Endothelial cell of umbilical vein (primary cell): ENCODE measurements around the gene SEMA4D. TPM values are rescaled to one million over a fixed set of nuclear protein-coding genes. Genes with fewer than 3 reads are reported as not detected.

ENCODE experiments used
- BruUV-seq: library from RNA; stranded (reverse); fragments of 400-500 nt; replicated peaks from 2 replicates; lab custom pipeline; 2021; lab: Mats Ljungman, UMichigan
- CTCF ChIA-PET: fragments of 300-600, 350-600 bp; sonication (Branson Sonifier 250); formaldehyde crosslinking; loops from one replicate; lab custom pipeline; 2021; ENCODE audit warnings: antibody characterized with exemption, inconsistent platforms; lab: Charles Lee
- POLR2A ChIA-PET: fragments of 300-600, 350-600 bp; sonication (Branson Sonifier 250); formaldehyde crosslinking; loops from one replicate; lab custom pipeline; 2021; ENCODE audit warnings: antibody characterized with exemption, inconsistent platforms; lab: Charles Lee
- DNase-seq: peaks from one replicate; pipeline ENCODE4 v3.0.0-alpha.2; 2011; ENCODE audit warnings: low read depth, low spot score
- FAIRE-seq: peaks from 2 replicates; lab custom pipeline; 2011; peaks lifted over from hg19 to GRCh38; lab: Jason Lieb, UNC
- H2AFZ ChIP-seq: 2 replicates; pipeline ENCODE4 v1.6.0; 2012; ENCODE audit warnings: low read depth, low read length, control low read depth, inconsistent platforms
- H3K27ac ChIP-seq: 2 replicates; pipeline ENCODE4 v1.5.1; 2011; ENCODE audit warnings: low read depth, mild to moderate bottlenecking, control low read depth, low read length, moderate library complexity; ENCODE audit not compliant: insufficient read depth
- H3K27me3 ChIP-seq, 2 experiments: 2 replicates each; pipeline versions ENCODE4 v1.6.0 to v1.6.1; 2011; ENCODE audit warnings: low read length in 2 of 2, mixed read lengths in 1 of 2; ENCODE audit not compliant: control insufficient read depth in 2 of 2, insufficient read depth in 2 of 2
- H3K36me3 ChIP-seq, 2 experiments: 2 replicates in 1 of 2; 3 replicates in 1 of 2; pipeline ENCODE4 v1.5.1; 2011; ENCODE audit warnings: low read length in 2 of 2, mild to moderate bottlenecking in 1 of 2, moderate library complexity in 1 of 2; ENCODE audit not compliant: control insufficient read depth in 2 of 2, insufficient read depth in 2 of 2; ENCODE audit errors: extremely low read depth in 1 of 2
- H3K4me1 ChIP-seq: 3 replicates; pipeline ENCODE4 v1.5.1; 2011; ENCODE audit warnings: mild to moderate bottlenecking, low read length; ENCODE audit not compliant: control insufficient read depth, insufficient read depth; ENCODE audit errors: extremely low read depth
- H3K4me2 ChIP-seq: 2 replicates; pipeline ENCODE4 v1.6.1; 2011; ENCODE audit warnings: low read length, control low read depth, mixed read lengths; ENCODE audit not compliant: insufficient read depth
- H3K4me3 ChIP-seq, 3 experiments: fragments of 200-600 bp in 1 of 3; sonication (generic), shearing (Covaris generic) in 1 of 3; replicated peaks in 1 of 3; 2 replicates each; pipeline ENCODE4 v1.5.1; 2011 to 2016; ENCODE audit warnings: control low read depth in 3 of 3, low read length in 3 of 3, mild to moderate bottlenecking in 2 of 3, inconsistent platforms in 1 of 3, low read depth in 1 of 3, moderate library complexity in 1 of 3; ENCODE audit not compliant: insufficient read depth in 1 of 3
- H3K79me2 ChIP-seq: 2 replicates; pipeline ENCODE4 v1.6.0; 2012; ENCODE audit warnings: low read length, inconsistent platforms; ENCODE audit not compliant: control insufficient read depth, insufficient read depth
- H3K9ac ChIP-seq: replicated peaks from 2 replicates; pipeline ENCODE3; 2011; ENCODE audit warnings: low read length, control low read depth; ENCODE audit not compliant: insufficient read depth; ENCODE audit errors: extremely low read depth
- H3K9me1 ChIP-seq: replicated peaks from 3 replicates; pipeline ENCODE4 v1.6.0; 2011; ENCODE audit warnings: mild to moderate bottlenecking, low read length; ENCODE audit not compliant: control insufficient read depth, insufficient read depth; ENCODE audit errors: extremely low read depth
- H3K9me3 ChIP-seq: replicated peaks from 2 replicates; pipeline ENCODE4 v1.5.1; 2012; ENCODE audit warnings: low read length, inconsistent platforms; ENCODE audit not compliant: control insufficient read depth, insufficient read depth
- H4K20me1 ChIP-seq: replicated peaks from 2 replicates; pipeline ENCODE3; 2011; ENCODE audit warnings: mild to moderate bottlenecking, low read length; ENCODE audit not compliant: control insufficient read depth, insufficient read depth; ENCODE audit errors: extremely low read depth
- CTCF ChIP-seq, 2 donors: IDR thresholded peaks; 1 replicate in 1 of 2; 2 replicates in 1 of 2; pipeline ENCODE4 v1.5.1; 2011; ENCODE audit warnings: low read length in 2 of 2, mild to moderate bottlenecking in 2 of 2, moderate library complexity in 2 of 2, control low read depth in 1 of 2, inconsistent platforms in 1 of 2, low read depth in 1 of 2; ENCODE audit not compliant: insufficient read depth in 1 of 2; ENCODE audit errors: extremely low read depth in 1 of 2
- EZH2 ChIP-seq: IDR thresholded peaks from 2 replicates; pipeline ENCODE4 v1.6.1; 2012; ENCODE audit warnings: borderline replicate concordance, low read depth, mild to moderate bottlenecking, moderate library complexity, low read length, inconsistent platforms; ENCODE audit not compliant: severe bottlenecking
- FOS ChIP-seq: IDR thresholded peaks from 2 replicates; pipeline ENCODE4 v1.6.1; 2011; ENCODE audit warnings: mild to moderate bottlenecking, low read length, moderate library complexity, borderline replicate concordance; ENCODE audit not compliant: insufficient read depth
- GATA2 ChIP-seq: IDR thresholded peaks from 2 replicates; pipeline ENCODE4 v1.7.0; 2011; ENCODE audit warnings: low read depth, mild to moderate bottlenecking, moderate library complexity, mixed read lengths, low read length; ENCODE audit not compliant: insufficient read length, insufficient read depth
- JUN ChIP-seq: IDR thresholded peaks from 2 replicates; pipeline ENCODE4 v1.6.1; 2011; ENCODE audit warnings: borderline replicate concordance, low read depth; ENCODE audit not compliant: insufficient read length, insufficient read depth
- MAX ChIP-seq: IDR thresholded peaks from 2 replicates; pipeline ENCODE4 v1.6.1; 2011; ENCODE audit not compliant: insufficient read depth, insufficient read length
- MYC ChIP-seq: IDR thresholded peaks from one replicate; pipeline ENCODE4 v1.6.1; 2011; ENCODE audit warnings: mild to moderate bottlenecking, low read depth, low read length
- POLR2A ChIP-seq: IDR thresholded peaks from 2 replicates; pipeline ENCODE4 v1.6.1; 2012; ENCODE audit warnings: low read depth, mild to moderate bottlenecking, control low read depth, low read length
- POLR2AphosphoS5 ChIP-seq: IDR thresholded peaks from 2 replicates; pipeline ENCODE4 v1.6.1; 2012; ENCODE audit warnings: low read depth, mild to moderate bottlenecking, control low read depth, low read length, moderate library complexity; ENCODE audit not compliant: insufficient read depth
- dilution Hi-C: fragments of 300-500 bp; cut with MboI; formaldehyde crosslinking; loops from one replicate; pipeline ENCODE4 v1.15.0; 2019; ENCODE audit warnings: low sequenced_read_pairs; ENCODE audit not compliant: extremely low pct_ligation_motif_present
- intact Hi-C: fragments of 100-400 bp; cut with micrococcal nuclease; formaldehyde crosslinking; loops from one replicate; pipeline ENCODE4 v1.10.0; 2022
- polyA plus RNA-seq, 4 experiments: library from polyadenylated mRNA; depleted of rRNA in 3 of 4; stranded (reverse) in 3 of 4; unstranded in 1 of 4; fragments of >200 nt; gene quantifications; 2 replicates each; pipeline versions ENCODE4 v1.2.1 to v1.2.3, GENCODE V29; 2011 to 2012; ENCODE audit warnings: missing spikeins in 1 of 4
- total RNA-seq: library from RNA; stranded (reverse); gene quantifications from 2 replicates; pipeline ENCODE4 v1.2.3, GENCODE V29; 2021

SEMA4D gene
- total and polyA plus RNA-seq, 2 donors (not counting 3 experiments of a cell fraction or from before 2014, with no cell fraction given), result 3.9 to 15.7 TPM

GRCh38 chr9:89391585-89391984 is 106.3 kb downstream of the SEMA4D start:
- H3K9me3 ChIP-seq, result no peaks in the 10 kb centered on the region
- H3K36me3 ChIP-seq, result peaks cover 0 to 16% of the 10 kb centered on the region in 2 experiments
- BruUV-seq, result no TSS peak
- no peaks in the 10 kb centered on the region for H3K4me1 ChIP-seq
- DNase-seq (no peak), FAIRE-seq (no peak)
- H3K4me2 ChIP-seq, result no peak overlapping the region
- H4K20me1 ChIP-seq, result no peaks in the 10 kb centered on the region
- no peaks in the 10 kb centered on the region for H3K27me3 ChIP-seq
- H3K9ac ChIP-seq, result no peak overlapping the region
- no peaks in the 10 kb centered on the region for H3K79me2 ChIP-seq
- no peak for TF ChIP-seq POLR2AphosphoS5
- TF ChIP-seq GATA2, result no peak
- no peak for TF ChIP-seq MAX
- no peak for TF ChIP-seq CTCF (IDR thresholded peaks at IDR 0.05; ENCODE audit: extremely low read depth in 1 of 2, insufficient read depth in 1 of 2, low read depth in 1 of 2, low read length in 2 of 2)
- no peak for TF ChIP-seq JUN
- TF ChIP-seq FOS, result no peak
- TF ChIP-seq EZH2, result no peak
- TF ChIP-seq MYC, result no peak
- no peak for TF ChIP-seq POLR2A
- dilution Hi-C loops, result no loop called here
- no peak overlapping the region for H3K4me3 ChIP-seq
- POLR2A ChIA-PET, result no interaction called here
- no peak overlapping the region for H3K27ac ChIP-seq
- no peaks in the 10 kb centered on the region for H3K9me1 ChIP-seq
- H2AFZ ChIP-seq, result no peak overlapping the region
- CTCF ChIA-PET, result interaction anchor here (1.4 to 1.8 kb wide), 2 partner anchors 10 to 157 kb away, joined by 3 to 13 read pairs; no protein-coding TSS in a partner anchor
- intact Hi-C loops, result no loop called here
